RPMI7951 (cell line): ENCODE results near the gene KRT15. TPM values are rescaled to one million over a fixed set of nuclear protein-coding genes. Genes with fewer than 3 reads are reported as not detected.

ENCODE experiments used
- DNase-seq: peaks from one replicate; pipeline ENCODE4 v3.0.0-alpha.2; 2012; ENCODE audit warnings: low read depth
- total RNA-seq: library from RNA; depleted of rRNA; stranded (reverse); fragments of >200 nt; shearing (Covaris generic); gene quantifications from 2 replicates; pipeline ENCODE4 v1.2.3, GENCODE V29; 2014

The KRT15 gene
- total RNA-seq, 1 experiment from 2014 or later: 3.4 TPM

DNA sequence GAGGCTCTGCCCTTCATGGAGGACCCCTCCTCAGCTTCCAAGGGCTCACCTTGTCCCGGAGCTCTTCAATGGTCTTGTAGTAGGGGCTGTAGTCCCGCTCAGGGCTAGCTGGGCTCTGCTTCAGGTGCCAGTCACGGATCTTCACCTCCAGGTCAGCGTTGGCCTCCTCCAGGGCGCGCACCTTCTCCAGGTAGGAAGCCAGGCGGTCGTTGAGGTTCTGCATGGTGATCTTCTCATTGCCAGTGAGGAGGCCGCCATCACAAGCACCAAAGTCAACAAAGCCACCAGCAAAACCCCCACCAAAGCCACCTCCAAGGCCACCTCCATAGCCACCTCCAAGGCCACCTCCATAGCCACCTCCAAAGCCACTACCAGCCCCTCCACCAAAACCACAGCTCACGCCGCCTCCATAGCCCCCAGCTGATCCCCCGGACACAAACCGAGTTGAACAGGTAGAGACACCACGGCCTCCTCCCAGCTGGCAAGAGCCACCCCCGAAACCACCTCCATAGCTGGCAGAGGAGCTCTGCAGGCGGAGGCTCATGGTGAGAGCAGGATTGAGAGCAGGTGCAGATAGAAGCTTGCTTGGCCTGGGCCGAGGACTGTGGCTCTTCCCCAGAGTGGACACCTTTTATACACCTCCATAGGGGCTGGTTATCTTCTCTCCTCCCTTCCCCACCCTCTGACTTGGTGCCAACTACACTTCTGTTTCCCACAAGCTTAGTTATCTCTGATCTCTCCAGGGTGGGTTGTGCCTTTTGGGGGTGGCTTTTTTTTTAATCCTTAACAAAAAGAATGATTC, 13.5 kb downstream of the KRT15 start, which contains the start of gene KRT13:
TSS of gene KRT13 (minus strand) at position 606 of the 802 bp plus-strand sequence. CDS start at position 544, 62 bp downstream.
- DNase-seq: no peak

GRCh38 chr17:41504246-41504977, 14.3 kb downstream of the KRT15 start:
- DNase-seq: no peak

DNA sequence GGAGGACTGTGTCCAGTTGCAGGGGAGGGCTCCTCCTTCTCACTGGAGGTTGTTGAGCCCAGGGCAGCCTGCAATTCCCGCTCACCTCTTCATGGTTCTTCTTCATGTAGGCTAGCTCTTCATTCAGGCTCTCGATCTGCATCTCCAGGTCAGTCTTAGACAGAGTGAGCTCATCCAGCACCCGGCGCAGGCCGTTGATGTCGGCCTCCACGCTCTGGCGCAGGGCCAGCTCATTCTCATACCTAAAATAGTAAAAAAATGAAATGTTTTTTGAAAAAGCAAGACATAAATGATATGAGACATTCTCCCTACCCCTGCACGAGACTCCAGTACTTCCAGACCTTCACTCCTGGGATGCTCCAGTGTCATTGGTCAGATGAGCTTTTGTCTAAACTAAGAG, 15.5 kb downstream of the KRT15 start:
- no peak for DNase-seq

GRCh38 chr17:41500131-41500911, 18.4 kb downstream of the KRT15 start:
- DNase-seq: peak; percentile 79

- no peak for DNase-seq
Observed at GRCh38 chr17:41499714-41500113, 19.0 kb downstream of the KRT15 start.

- DNase-seq: no peak
Observed at GRCh38 chr17:41498276-41498675, 20.4 kb downstream of the KRT15 start.

GRCh38 chr17:41496803-41497484, 21.7 kb downstream of the KRT15 start:
- peak; percentile 85 for DNase-seq

- peak; percentile 54 for DNase-seq
Observed at GRCh38 chr17:41494524-41494923, 24.2 kb downstream of the KRT15 start.

GRCh38 chr17:41492771-41493170, 25.9 kb downstream of the KRT15 start:
- peak; percentile 45 for DNase-seq

GRCh38 chr17:41492351-41492750, 26.3 kb downstream of the KRT15 start:
- DNase-seq: no peak

DNA sequence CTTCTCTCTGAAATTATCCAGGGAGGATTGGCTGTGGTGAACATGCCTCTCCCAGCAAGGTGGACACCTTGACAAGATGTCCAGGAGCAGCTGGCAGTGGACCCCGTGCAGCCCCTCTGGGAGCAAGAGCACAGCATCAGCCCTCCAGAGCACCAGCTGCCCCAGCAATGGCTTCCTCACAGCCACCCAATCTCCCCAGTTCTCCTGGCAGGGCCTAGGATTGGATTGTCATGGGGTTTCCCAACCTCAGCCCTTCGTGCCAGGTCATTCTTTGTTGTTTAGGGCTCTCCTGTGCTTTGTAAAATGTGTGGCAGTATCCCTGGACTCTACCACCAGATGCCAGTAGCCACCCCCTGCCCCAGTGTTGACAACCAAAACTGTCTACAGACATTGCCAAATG, 27.2 kb downstream of the KRT15 start:
- no peak for DNase-seq

- no peak for DNase-seq
Observed at GRCh38 chr17:41490000-41490990, 28.4 kb downstream of the KRT15 start.

DNA sequence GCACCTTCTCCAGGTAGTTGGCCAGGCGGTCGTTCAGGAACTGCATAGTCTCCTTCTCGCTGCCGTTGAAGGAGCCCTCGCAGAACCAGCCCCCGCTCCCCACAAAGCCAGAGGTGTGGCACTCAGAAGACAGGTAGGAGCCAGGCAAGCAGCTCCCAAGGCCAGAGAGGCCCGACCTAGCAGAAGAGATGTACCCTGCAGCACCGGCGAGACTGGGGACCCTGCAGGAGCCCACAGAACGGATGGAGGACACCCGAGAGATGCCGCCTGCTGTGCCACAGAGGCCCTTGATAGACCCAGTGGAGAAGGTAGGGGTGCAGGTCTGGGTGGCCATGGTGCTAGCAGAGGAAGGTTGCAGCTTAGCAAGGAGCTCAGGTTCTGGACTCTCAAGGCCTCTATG, 29.2 kb downstream of the KRT15 start, which contains the start of gene KRT36:
TSS of gene KRT36 (minus strand) at position 380 of the 400 bp plus-strand sequence. CDS start at position 334, 46 bp downstream.
- DNase-seq: no peak

DNA sequence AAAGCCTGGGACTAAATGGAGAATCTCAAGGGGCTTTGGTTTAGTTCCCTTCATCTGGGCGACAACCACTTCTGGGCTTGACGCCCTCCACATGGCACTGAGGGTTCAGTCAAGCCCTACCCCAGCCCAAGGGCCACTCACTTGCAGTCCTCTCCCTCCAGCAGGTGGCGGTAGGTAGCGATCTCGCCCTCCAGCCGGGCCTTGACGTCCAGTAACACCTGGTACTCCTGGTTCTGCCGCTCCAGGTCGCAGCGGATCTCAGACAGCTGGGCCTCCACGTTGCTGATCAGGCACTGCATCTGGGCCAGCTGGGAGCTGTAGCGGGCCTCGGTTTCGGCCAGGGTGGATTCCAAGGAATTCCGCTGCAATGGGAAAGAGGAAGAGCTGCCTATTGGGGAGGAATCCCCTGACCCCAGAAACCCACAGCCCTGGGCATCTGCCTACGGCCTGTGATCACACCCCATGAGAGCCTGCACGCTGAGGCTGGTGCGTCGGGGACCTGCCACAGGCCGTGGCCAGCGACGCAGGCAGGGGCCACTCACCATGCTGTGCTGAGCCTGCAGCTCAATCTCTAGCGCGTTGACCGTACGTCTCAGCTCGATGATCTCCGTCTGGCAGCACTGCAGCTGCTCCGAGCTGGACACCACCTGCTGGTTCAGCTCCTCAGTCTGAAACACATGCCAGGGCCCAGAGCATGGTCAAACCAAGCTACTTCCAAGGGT, 31.7 kb downstream of the KRT15 start:
- DNase-seq: no peak

DNA sequence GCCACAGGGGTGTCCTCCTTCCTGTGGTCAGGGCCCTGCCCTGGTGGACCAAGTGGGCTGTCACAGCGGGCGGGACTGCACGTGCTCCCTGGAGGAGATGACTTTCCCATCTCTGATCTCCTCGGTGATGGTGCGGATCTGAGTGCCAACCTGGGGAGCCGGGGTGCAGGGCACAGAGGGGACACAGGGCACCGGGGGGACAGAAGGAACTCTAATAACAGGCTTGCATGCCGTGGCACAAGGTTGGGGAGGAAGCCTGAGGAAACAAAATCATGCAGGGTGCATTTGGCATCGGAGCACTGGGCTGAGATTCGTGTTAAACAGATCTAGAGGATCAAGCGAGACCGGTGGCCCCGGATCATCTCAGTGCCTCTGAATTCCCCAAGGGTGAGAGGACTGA, 32.4 kb downstream of the KRT15 start:
- no peak for DNase-seq

- no peak for DNase-seq
Observed at GRCh38 chr17:41484920-41485904, 33.5 kb downstream of the KRT15 start.

DNA sequence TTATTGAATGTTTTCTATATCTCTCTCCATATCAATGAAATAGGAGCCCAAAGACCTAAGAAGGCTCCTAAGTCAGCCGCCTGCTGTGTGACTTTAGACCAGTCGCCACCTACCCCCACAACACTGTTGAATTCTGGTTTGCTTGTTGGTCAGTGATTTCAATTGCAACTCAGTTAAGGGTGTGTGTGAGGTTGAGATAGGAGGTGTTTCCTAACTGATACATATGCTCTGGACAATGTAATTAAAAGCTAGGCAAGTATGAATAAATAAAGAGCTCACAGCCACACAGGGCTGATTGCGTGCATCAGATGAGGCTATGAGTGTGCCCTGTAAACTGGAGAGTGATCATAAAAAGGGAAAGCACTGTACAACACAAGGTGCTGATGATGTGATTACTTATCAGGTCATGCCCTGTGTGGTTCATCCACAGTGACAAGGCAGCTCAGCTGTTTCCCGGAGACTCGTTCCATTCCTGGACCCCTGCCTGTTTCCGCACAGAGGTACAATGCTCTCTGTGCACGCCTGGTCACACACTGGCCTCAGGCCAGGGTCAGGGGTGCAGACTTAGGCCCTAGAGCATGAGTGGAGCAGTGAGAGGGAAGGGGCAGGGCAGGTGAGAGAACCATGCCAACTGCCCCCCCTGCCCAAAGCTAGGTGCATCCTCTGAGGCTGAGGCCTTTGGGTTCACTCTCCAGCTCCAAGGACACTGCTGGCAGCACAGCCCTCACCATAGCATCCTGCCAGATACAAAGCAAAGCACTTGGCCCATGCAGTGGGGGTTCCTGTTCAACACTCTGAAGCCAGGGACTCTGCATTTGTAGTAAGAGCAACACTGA, 34.5 kb downstream of the KRT15 start:
- DNase-seq: no peak
